CD4-positive, alpha-beta T cell (primary cell): ENCODE measurements around the gene ABCB9. TPM values are rescaled to one million over a fixed set of nuclear protein-coding genes. Genes with fewer than 3 reads are reported as not detected.

Source experiments
- ATAC-seq: fragments of 200-7000 bp; cut with Tn5 transposase; one replicate; pipeline ENCODE4 v1.10.0; 2022; ENCODE audit warnings: mild to moderate bottlenecking; ENCODE audit not compliant: poor library complexity
- CTCF ChIA-PET: fragments of 350-600 bp; sonication (Branson Sonifier 250); formaldehyde crosslinking; loops from one replicate; lab custom pipeline; 2021; ENCODE audit warnings: antibody characterized with exemption, inconsistent platforms; lab: Charles Lee
- POLR2A ChIA-PET: fragments of 350-600 bp; sonication (Branson Sonifier 250); formaldehyde crosslinking; loops from one replicate; lab custom pipeline; 2021; ENCODE audit warnings: antibody characterized with exemption, inconsistent platforms; lab: Charles Lee
- DNase-seq, 14 experiments: peaks; one replicate each; pipeline ENCODE4 v3.0.0-alpha.2; 2013 to 2020; ENCODE audit warnings: mixed read lengths in 2 of 14
- H3K27ac ChIP-seq, 2 donors: one replicate each; pipeline versions ENCODE4 v1.5.1 to v1.7.0; 2013; ENCODE audit warnings: low read length in 2 of 2, low read depth in 1 of 2, mild to moderate bottlenecking in 1 of 2
- H3K27me3 ChIP-seq, 2 experiments: 1 replicate in 1 of 2; 2 replicates in 1 of 2; pipeline versions ENCODE4 v1.6.1 to v1.7.0; 2013; ENCODE audit warnings: low read length in 2 of 2, control low read depth in 1 of 2, mild to moderate bottlenecking in 1 of 2, moderate library complexity in 1 of 2; ENCODE audit not compliant: insufficient read depth in 2 of 2, control insufficient read depth in 1 of 2
- H3K36me3 ChIP-seq: one replicate; pipeline ENCODE4 v1.6.1; 2013; ENCODE audit warnings: low read length, control low read depth; ENCODE audit not compliant: insufficient read depth
- H3K4me1 ChIP-seq: one replicate; pipeline ENCODE4 v1.6.1; 2013; ENCODE audit warnings: low read length, control low read depth; ENCODE audit not compliant: insufficient read depth
- H3K4me3 ChIP-seq: one replicate; pipeline ENCODE4 v1.5.1; 2013; ENCODE audit warnings: mild to moderate bottlenecking, low read length, moderate library complexity
- H3K9me3 ChIP-seq, 2 experiments: 1 replicate in 1 of 2; 2 replicates in 1 of 2; pipeline versions ENCODE4 v1.6.1 to v1.7.0; 2013; ENCODE audit warnings: low read length in 2 of 2, mild to moderate bottlenecking in 2 of 2, control low read depth in 1 of 2, moderate library complexity in 1 of 2; ENCODE audit not compliant: control insufficient read depth in 1 of 2, insufficient read depth in 1 of 2
- H3K27ac Mint-ChIP-seq: one replicate; pipeline ENCODE4 v1.8.0; 2020; ENCODE audit warnings: mixed read lengths
- H3K27me3 Mint-ChIP-seq: one replicate; pipeline ENCODE4 v1.8.0; 2021; ENCODE audit warnings: mixed read lengths
- H3K36me3 Mint-ChIP-seq: one replicate; pipeline ENCODE4 v1.8.0; 2021; ENCODE audit warnings: low read depth, mixed read lengths
- H3K4me1 Mint-ChIP-seq: one replicate; pipeline ENCODE4 v1.8.0; 2021; ENCODE audit warnings: low read depth, mixed read lengths
- H3K4me3 Mint-ChIP-seq: one replicate; pipeline ENCODE4 v1.8.0; 2020; ENCODE audit warnings: mild to moderate bottlenecking, mixed read lengths
- H3K9me3 Mint-ChIP-seq: one replicate; pipeline ENCODE4 v1.8.0; 2020; ENCODE audit warnings: mixed read lengths
- intact Hi-C, 2 experiments: fragments of 100-400 bp; cut with DNase I in 1 of 2; cut with micrococcal nuclease in 1 of 2; formaldehyde crosslinking; loops; one replicate each; pipeline versions ENCODE4 v1.15.1 to v1.9.0; 2023 to 2025; cut with DNase I, micrococcal nuclease
- total RNA-seq, 174 experiments: library from RNA in 2 of 174; stranded (reverse) in 2 of 174; gene quantifications; one replicate each; pipeline ENCODE4 v1.2.3 and lab custom pipeline; 2021 to 2026
- TF ChIP-seq, protein P1 (sequence below): fragments of 200-600 bp; IDR thresholded peaks from one replicate; pipeline ENCODE4 v1.8.0; 2022; ENCODE audit warnings: antibody characterized with exemption, mild to moderate bottlenecking

The ABCB9 gene
- total RNA-seq, 2 experiments from 2014 or later, result 5.4 to 6.2 TPM

DNA sequence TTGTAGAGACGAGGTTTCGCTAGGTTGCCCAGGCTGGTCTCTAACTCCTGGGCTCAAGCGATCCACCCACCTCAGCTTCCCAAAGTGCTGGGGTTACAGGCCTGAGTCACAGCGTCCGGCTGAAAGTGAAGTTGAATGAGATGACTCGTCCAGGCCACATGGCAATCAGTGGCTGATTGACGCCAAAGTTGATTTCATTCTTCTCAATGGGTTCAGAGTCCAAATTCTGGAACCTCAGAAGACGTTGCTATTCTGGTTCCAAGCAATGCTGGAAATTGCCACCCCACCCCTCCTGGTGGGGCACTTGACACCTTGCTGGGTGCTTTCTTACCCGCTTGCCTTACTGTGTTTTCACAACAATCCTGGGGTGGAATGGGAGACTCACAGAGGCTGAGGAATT is 14.9 kb downstream of the ABCB9 start:
- ATAC-seq (no peak), DNase-seq (peak in 2 of 14 experiments; percentile 29 to 48)
- Mint-ChIP-seq H3K36me3 (peaks cover 9% of the 10 kb centered on the region), H3K27me3 (no peaks in the 10 kb centered on the region), H3K4me3 (no peak overlapping the region), H3K27ac (no peak overlapping the region), H3K4me1 (peaks cover 6% of the 10 kb centered on the region), H3K9me3 (no peaks in the 10 kb centered on the region)
- intact Hi-C loops, result loop anchor here in 1 of 2 experiments (10.0 kb wide), 1 partner anchor 317 kb away; no protein-coding TSS in a partner anchor
- TF ChIP-seq, protein P1, sequence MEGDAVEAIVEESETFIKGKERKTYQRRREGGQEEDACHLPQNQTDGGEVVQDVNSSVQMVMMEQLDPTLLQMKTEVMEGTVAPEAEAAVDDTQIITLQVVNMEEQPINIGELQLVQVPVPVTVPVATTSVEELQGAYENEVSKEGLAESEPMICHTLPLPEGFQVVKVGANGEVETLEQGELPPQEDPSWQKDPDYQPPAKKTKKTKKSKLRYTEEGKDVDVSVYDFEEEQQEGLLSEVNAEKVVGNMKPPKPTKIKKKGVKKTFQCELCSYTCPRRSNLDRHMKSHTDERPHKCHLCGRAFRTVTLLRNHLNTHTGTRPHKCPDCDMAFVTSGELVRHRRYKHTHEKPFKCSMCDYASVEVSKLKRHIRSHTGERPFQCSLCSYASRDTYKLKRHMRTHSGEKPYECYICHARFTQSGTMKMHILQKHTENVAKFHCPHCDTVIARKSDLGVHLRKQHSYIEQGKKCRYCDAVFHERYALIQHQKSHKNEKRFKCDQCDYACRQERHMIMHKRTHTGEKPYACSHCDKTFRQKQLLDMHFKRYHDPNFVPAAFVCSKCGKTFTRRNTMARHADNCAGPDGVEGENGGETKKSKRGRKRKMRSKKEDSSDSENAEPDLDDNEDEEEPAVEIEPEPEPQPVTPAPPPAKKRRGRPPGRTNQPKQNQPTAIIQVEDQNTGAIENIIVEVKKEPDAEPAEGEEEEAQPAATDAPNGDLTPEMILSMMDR, result no peak
- H3K4me3 ChIP-seq, result no peak overlapping the region
- ChIA-PET CTCF (interaction anchor here (2.8 kb wide), 1 partner anchor 158 kb away, joined by 16 read pairs; no protein-coding TSS in a partner anchor), POLR2A (interaction anchor here (0.6 kb wide), 1 partner anchor 53 kb away, joined by 3 read pairs; no protein-coding TSS in a partner anchor)
- no peaks in the 10 kb centered on the region for H3K27me3 ChIP-seq
- H3K27ac ChIP-seq, result no peak overlapping the region
- H3K36me3 ChIP-seq, result no peaks in the 10 kb centered on the region
- peaks cover 15% of the 10 kb centered on the region for H3K4me1 ChIP-seq
- H3K9me3 ChIP-seq, result no peaks in the 10 kb centered on the region

DNA sequence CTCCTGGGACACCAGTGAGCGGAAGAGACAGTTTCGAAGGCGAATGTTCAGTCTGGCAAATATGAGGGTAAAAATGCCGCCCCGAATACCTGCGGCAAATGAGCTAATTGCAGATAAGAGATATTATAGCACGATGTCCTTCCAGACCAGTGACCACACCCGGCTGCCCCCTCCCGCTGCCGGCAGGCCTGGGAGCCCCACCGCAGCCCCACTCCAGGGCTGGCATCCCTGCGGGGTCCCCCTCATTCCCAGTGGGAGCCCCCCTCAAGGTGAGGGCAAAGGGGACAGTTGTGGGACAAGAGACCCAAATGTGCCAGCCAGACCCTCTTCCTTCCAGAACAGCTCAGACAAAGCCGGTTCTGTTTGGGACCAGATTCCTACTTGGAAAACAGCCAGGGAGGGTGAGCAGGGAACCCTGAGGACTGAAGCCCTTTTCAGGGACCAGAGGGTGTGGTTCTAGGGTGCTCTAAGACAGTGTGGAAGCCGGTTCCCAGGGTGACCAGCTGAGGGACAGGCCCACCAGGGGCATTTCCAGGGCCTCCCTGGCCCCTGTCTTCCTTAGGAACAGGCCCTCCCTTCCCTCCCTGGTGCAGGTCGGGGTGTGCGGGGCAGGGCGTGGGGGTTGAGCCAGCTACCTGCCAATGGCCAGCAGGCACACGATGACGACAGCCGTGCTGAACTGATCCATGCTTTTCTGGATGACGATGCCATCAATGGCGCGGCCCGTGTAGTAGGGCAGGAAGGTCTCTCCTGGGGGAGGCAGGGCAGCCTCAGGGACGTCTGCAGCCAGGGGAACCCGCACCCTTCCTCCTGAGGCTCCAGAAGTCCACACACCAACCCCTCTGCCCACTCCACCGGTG is 16.2 kb downstream of the ABCB9 start:
- Mint-ChIP-seq H3K4me1 (peaks cover 6% of the 10 kb centered on the region), H3K36me3 (peaks cover 9% of the 10 kb centered on the region), H3K27me3 (no peaks in the 10 kb centered on the region), H3K27ac (no peak overlapping the region), H3K9me3 (no peaks in the 10 kb centered on the region), H3K4me3 (no peak overlapping the region)
- ATAC-seq, result no peak
- ChIA-PET POLR2A (interaction anchor here (0.7 to 1.2 kb wide), 2 partner anchors 90 to 154 kb away, joined by 3 read pairs; no protein-coding TSS in a partner anchor), CTCF (no interaction called here)
- Histone ChIP-seq H3K27ac (no peak overlapping the region), H3K4me1 (peaks cover 16% of the 10 kb centered on the region), H3K27me3 (no peaks in the 10 kb centered on the region), H3K36me3 (no peaks in the 10 kb centered on the region), H3K9me3 (no peaks in the 10 kb centered on the region), H3K4me3 (no peak overlapping the region)
- intact Hi-C loops, result loop anchor here in 1 of 2 experiments (10.0 kb wide), 1 partner anchor 315 kb away; no protein-coding TSS in a partner anchor
- DNase-seq, result no peak
- TF ChIP-seq, protein P1, result no peak

DNA sequence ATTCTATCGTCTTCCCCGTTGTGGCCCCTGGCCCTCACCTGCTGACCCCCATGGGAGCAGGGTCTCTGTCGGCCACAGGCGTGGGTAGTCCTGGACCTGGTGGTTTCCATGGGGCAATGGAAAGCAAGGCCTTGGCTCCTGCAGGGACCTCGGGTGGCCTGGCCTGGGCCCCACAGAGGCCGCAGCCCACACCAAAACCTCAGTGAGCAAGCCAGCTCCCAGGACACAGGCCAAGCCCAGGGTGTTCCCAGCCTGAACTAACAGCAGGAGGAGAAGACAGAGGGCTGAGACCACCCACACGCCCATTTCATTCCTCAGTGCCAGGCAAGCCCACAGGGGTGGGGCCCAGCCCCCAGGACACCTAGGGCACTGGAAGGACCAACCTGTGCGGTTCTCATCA is 16.9 kb downstream of the ABCB9 start:
- ChIA-PET CTCF (interaction anchor here (2.1 kb wide), 1 partner anchor 68 kb away, joined by 5 read pairs; no protein-coding TSS in a partner anchor), POLR2A (interaction anchor here (1.2 kb wide), 1 partner anchor 89 kb away, joined by 3 read pairs; no protein-coding TSS in a partner anchor)
- no peak overlapping the region for H3K4me3 Mint-ChIP-seq
- no peak for ATAC-seq
- Histone ChIP-seq H3K4me3 (no peak overlapping the region), H3K4me1 (peaks cover 16% of the 10 kb centered on the region), H3K9me3 (no peaks in the 10 kb centered on the region), H3K36me3 (no peaks in the 10 kb centered on the region), H3K27me3 (no peaks in the 10 kb centered on the region), H3K27ac (no peak overlapping the region)
- TF ChIP-seq, protein P1, result no peak
- H3K27ac Mint-ChIP-seq, result no peak overlapping the region
- no peak for DNase-seq
- peaks cover 6% of the 10 kb centered on the region for H3K4me1 Mint-ChIP-seq
- H3K9me3 Mint-ChIP-seq, result no peaks in the 10 kb centered on the region
- peaks cover 9% of the 10 kb centered on the region for H3K36me3 Mint-ChIP-seq
- intact Hi-C loops, result no loop called here
- no peaks in the 10 kb centered on the region for H3K27me3 Mint-ChIP-seq
